Colonic mucosa (tissue), 4 donors: ENCODE data around the gene FBRSL1. TPM values are rescaled to one million over a fixed set of nuclear protein-coding genes. Genes with fewer than 3 reads are reported as not detected.

Experiments
- DNase-seq: peaks from one replicate; pipeline ENCODE4 v3.0.0-alpha.2; 2020
- H3K27ac ChIP-seq: fragments of 200-600 bp; one replicate; pipeline ENCODE4 v1.8.0; 2021
- H3K27me3 ChIP-seq: fragments of 200-600 bp; one replicate; pipeline ENCODE4 v1.8.0; 2021
- H3K36me3 ChIP-seq: fragments of 200-600 bp; one replicate; pipeline ENCODE4 v1.8.0; 2021
- H3K4me1 ChIP-seq: fragments of 200-600 bp; one replicate; pipeline ENCODE4 v1.8.0; 2021; ENCODE audit warnings: mild to moderate bottlenecking
- H3K4me3 ChIP-seq: fragments of 200-600 bp; one replicate; pipeline ENCODE4 v1.8.0; 2021
- H3K9ac ChIP-seq, 2 donors: one replicate each; pipeline ENCODE4 v1.7.0; 2013; ENCODE audit warnings: control low read depth in 2 of 2, low read depth in 2 of 2, low read length in 2 of 2
- H3K9me3 ChIP-seq: fragments of 200-600 bp; one replicate; pipeline ENCODE4 v1.8.0; 2021
- intact Hi-C: fragments of 100-400 bp; cut with DNase I; formaldehyde crosslinking; loops from one replicate; pipeline ENCODE4 v1.14.1; 2022
- total RNA-seq, 2 donors: library from RNA; stranded (reverse); fragmentation: NEBNext Ultra II Directional in 1 of 2; extraction: Animal tissue kit (Norgen Biotek cat#: 25700) in 1 of 2; gene quantifications; one replicate each; pipeline ENCODE4 v1.2.1, GENCODE V29; 2021
- TF ChIP-seq, protein P1 (sequence below): fragments of 200-600 bp; IDR thresholded peaks from one replicate; pipeline ENCODE4 v1.8.0; 2022; ENCODE audit warnings: antibody characterized with exemption, mild to moderate bottlenecking
- donor health status: healthy.
- donor health status: DM: no; HTN: no; CAD: no.
- donor health status: DM: no; HTN: no; CAD: no.

Gene FBRSL1
- total RNA-seq, 2 donors from 2014 or later, result 51.9 to 101 TPM

DNA sequence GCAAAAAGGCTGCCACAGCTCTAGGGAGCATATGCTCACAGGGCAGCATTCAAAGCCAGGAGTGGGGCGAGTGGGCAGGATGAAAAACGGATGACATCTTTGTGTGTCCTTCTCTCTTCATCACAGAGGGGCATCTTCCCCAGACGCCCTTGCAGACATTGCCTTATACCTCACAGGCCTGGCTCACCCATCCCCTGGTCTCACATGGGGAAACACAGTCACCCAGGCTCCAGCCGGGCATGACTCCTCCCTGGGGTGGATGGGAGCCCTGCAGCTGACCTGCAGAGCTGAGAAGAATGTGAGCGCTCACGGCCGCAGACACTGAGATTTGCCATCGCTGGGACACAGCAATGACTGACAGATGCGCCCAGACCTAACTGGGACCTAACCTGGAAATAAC lies 7.2 kb upstream of the FBRSL1 start:
- no peak overlapping the region for H3K9ac ChIP-seq
- intact Hi-C loops, result no loop called here
- H3K4me3 ChIP-seq, result no peak overlapping the region
- H3K27ac ChIP-seq, result no peak overlapping the region
- no peaks in the 10 kb centered on the region for H3K36me3 ChIP-seq
- no peak for DNase-seq
- H3K4me1 ChIP-seq, result no peaks in the 10 kb centered on the region
- no peaks in the 10 kb centered on the region for H3K9me3 ChIP-seq
- H3K27me3 ChIP-seq, result no peaks in the 10 kb centered on the region
- TF ChIP-seq, protein P1, sequence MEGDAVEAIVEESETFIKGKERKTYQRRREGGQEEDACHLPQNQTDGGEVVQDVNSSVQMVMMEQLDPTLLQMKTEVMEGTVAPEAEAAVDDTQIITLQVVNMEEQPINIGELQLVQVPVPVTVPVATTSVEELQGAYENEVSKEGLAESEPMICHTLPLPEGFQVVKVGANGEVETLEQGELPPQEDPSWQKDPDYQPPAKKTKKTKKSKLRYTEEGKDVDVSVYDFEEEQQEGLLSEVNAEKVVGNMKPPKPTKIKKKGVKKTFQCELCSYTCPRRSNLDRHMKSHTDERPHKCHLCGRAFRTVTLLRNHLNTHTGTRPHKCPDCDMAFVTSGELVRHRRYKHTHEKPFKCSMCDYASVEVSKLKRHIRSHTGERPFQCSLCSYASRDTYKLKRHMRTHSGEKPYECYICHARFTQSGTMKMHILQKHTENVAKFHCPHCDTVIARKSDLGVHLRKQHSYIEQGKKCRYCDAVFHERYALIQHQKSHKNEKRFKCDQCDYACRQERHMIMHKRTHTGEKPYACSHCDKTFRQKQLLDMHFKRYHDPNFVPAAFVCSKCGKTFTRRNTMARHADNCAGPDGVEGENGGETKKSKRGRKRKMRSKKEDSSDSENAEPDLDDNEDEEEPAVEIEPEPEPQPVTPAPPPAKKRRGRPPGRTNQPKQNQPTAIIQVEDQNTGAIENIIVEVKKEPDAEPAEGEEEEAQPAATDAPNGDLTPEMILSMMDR, result no peak

DNA sequence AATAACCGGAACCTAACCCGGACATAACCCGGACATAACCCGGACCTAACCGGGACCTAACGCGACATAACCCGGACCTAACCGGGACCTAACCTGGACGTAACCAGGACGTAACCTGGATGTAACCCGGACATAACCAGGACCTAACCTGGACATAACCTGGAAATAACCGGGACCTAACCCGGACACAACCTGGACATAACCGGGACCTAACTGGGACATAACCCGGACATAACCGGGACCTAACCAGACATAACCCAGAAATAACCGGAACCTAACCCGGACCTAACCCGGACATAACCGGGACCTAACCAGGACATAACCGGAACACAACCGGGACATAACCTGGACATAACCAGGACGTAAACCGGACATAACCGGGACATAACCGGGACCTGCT lies 6.7 kb upstream of the FBRSL1 start:
- Histone ChIP-seq H3K4me1 (no peaks in the 10 kb centered on the region), H3K27me3 (no peaks in the 10 kb centered on the region), H3K9me3 (no peaks in the 10 kb centered on the region), H3K27ac (no peak overlapping the region), H3K9ac (no peak overlapping the region), H3K36me3 (no peaks in the 10 kb centered on the region), H3K4me3 (no peak overlapping the region)
- intact Hi-C loops, result no loop called here
- DNase-seq, result no peak
- TF ChIP-seq, protein P1, result no peak

DNA sequence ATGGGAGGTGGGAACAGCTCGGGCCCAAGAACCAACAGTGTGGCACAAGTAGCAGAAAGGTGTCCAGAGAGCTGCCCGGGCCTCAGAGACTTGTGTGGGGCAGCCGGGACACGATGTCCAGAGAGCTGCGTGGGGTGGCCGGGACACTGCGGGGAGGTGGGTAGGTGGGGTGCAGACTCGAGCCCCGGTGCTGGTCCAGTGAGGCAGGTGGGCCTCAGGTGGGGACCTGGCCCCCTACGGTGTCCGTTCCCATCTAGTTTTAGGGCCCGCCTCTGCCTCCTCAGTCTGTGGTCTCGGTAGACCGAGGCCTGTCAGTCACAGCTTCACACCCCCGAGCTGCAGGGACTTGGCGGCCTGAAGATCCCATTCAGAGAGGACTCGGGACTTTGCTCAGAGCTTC lies 6.3 kb upstream of the FBRSL1 start:
- intact Hi-C loops, result no loop called here
- H3K9me3 ChIP-seq, result no peaks in the 10 kb centered on the region
- TF ChIP-seq, protein P1, result no peak
- no peak overlapping the region for H3K4me3 ChIP-seq
- H3K27me3 ChIP-seq, result no peaks in the 10 kb centered on the region
- no peaks in the 10 kb centered on the region for H3K36me3 ChIP-seq
- H3K9ac ChIP-seq, result no peak overlapping the region
- no peak for DNase-seq
- H3K27ac ChIP-seq, result no peak overlapping the region
- H3K4me1 ChIP-seq, result no peaks in the 10 kb centered on the region

DNA sequence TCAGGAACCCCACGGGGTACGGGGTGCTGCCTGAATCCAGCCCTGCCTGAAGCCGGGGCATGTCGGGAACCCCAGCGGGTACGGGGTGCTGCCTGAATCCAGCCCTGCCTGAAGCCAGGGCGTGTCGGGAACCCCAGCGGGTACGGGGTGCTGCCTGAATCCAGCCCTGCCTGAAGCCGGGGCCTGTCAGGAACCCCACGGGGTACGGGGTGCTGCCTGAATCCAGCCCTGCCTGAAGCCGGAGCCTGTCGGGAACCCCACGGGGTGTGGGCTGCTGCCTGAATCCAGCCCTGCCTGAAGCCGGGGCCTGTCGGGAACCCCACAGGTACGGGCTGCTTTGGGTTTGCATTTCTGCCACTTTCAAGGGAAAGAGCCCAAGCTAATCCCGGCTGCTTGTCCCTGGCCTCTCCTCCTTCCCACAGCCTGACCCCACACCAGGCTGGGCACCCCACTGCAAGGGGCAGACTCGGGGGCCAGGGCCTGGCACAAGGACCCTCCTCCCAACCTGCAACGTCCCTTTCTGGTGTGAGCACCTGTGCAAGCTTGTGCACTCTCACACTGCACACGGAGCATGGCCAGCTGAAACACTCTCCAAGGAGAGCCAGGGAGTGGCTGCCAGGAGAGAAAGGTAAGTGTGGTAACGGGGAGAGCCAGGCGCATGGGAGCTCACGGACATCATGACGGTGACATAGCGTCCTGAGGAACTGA lies 5.6 kb upstream of the FBRSL1 start:
- H3K27ac ChIP-seq, result no peak overlapping the region
- intact Hi-C loops, result no loop called here
- H3K9me3 ChIP-seq, result no peaks in the 10 kb centered on the region
- no peaks in the 10 kb centered on the region for H3K27me3 ChIP-seq
- no peaks in the 10 kb centered on the region for H3K36me3 ChIP-seq
- no peaks in the 10 kb centered on the region for H3K4me1 ChIP-seq
- DNase-seq, result no peak
- no peak overlapping the region for H3K9ac ChIP-seq
- H3K4me3 ChIP-seq, result no peak overlapping the region
- TF ChIP-seq, protein P1, result no peak

DNA sequence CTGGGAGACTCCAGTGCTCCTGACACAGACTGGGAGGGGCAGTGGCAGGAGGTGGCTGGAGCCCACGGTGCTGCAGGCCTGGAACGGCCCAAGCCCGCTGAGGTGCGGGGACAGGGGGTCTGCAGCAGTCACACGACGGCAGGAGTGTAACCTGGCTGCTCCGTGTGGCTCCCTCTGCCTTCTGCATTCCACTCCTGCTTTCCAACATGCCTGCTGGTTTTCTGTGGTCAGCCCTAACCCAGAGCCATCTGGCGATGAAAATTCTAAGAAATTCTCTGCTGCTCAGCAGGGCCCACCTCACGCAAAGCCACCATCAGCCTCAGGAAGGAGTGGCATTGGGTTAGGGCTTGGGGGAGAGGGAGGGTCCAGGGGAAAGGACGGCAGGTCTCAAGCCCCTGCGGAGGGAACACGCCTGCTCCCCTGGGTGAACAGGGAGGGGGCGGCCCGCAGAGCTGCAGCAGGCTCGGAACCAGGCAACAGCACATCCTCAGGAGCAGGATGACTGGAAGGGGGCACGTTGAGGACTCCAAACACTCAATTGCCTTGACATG lies 5.0 kb upstream of the FBRSL1 start:
- Histone ChIP-seq H3K4me1 (no peaks in the 10 kb centered on the region), H3K36me3 (no peaks in the 10 kb centered on the region), H3K27ac (no peak overlapping the region), H3K27me3 (no peaks in the 10 kb centered on the region), H3K4me3 (no peak overlapping the region), H3K9me3 (no peaks in the 10 kb centered on the region), H3K9ac (no peak overlapping the region)
- intact Hi-C loops, result no loop called here
- TF ChIP-seq, protein P1, result no peak
- DNase-seq, result no peak
